CD4-positive, alpha-beta T cell treated with Interleukin-1 beta for 1 hour (primary cell): ENCODE data around the gene SLC34A1.
"Not testable (repeated sequence)": the region's sequence is repeated elsewhere in the genome, so short reads cannot be mapped to it uniquely, and the experiment has no call there.

Source experiments
- DNase-seq, 2 donors: peaks; one replicate each; pipeline ENCODE4 v3.0.0-alpha.2; 2020 to 2022

SLC34A1 gene

GRCh38 chr5:177355868-177356168 is 28.4 kb upstream of the SLC34A1 start:
- no peak for DNase-seq

- DNase-seq, result no peak
Observed at GRCh38 chr5:177356746-177357145, 27.5 kb upstream of the SLC34A1 start.

GRCh38 chr5:177357146-177357458 is 27.1 kb upstream of the SLC34A1 start:
- DNase-seq, result no peak

- peak; percentile 84 to 86 for DNase-seq
Observed at GRCh38 chr5:177357459-177358351, 26.5 kb upstream of the SLC34A1 start, which contains the start of gene RGS14. Gene RGS14 (plus strand): TSS chr5:177357924. CDS start chr5:177358025, 101 bp downstream.

- DNase-seq, result no peak
Observed at GRCh38 chr5:177358370-177358819, 25.8 kb upstream of the SLC34A1 start.

GRCh38 chr5:177359451-177359851 is 24.8 kb upstream of the SLC34A1 start:
- no peak for DNase-seq

GRCh38 chr5:177359860-177360259 is 24.4 kb upstream of the SLC34A1 start:
- no peak for DNase-seq

GRCh38 chr5:177360740-177361139 is 23.5 kb upstream of the SLC34A1 start:
- DNase-seq, result not testable (repeated sequence)

- DNase-seq, result peak in 1 of 2 donors; percentile 47
Observed at GRCh38 chr5:177361418-177362291, 22.6 kb upstream of the SLC34A1 start.

GRCh38 chr5:177362292-177362609 is 22.0 kb upstream of the SLC34A1 start:
- no peak for DNase-seq

GRCh38 chr5:177362610-177363507 is 21.4 kb upstream of the SLC34A1 start:
- peak; percentile 72 to 80 for DNase-seq

GRCh38 chr5:177363565-177363964 is 20.7 kb upstream of the SLC34A1 start:
- DNase-seq, result no peak

GRCh38 chr5:177364159-177364962 is 19.9 kb upstream of the SLC34A1 start:
- DNase-seq, result no peak

GRCh38 chr5:177365845-177366527 is 18.2 kb upstream of the SLC34A1 start:
- no peak for DNase-seq

- DNase-seq, result no peak
Observed at GRCh38 chr5:177366528-177367322, 17.5 kb upstream of the SLC34A1 start.

- DNase-seq, result no peak
Observed at GRCh38 chr5:177367323-177367848, 16.8 kb upstream of the SLC34A1 start.

- DNase-seq, result no peak
Observed at GRCh38 chr5:177367981-177368868, 16.0 kb upstream of the SLC34A1 start.

- peak in 1 of 2 donors; percentile 31 for DNase-seq
Observed at GRCh38 chr5:177368869-177369644, 15.2 kb upstream of the SLC34A1 start.
